ENCODE measurements around the gene TTC33.
"Not testable (repeated sequence)": the region's sequence is repeated elsewhere in the genome, so short reads cannot be mapped to it uniquely, and the experiment has no call there.

The TTC33 gene

DNA sequence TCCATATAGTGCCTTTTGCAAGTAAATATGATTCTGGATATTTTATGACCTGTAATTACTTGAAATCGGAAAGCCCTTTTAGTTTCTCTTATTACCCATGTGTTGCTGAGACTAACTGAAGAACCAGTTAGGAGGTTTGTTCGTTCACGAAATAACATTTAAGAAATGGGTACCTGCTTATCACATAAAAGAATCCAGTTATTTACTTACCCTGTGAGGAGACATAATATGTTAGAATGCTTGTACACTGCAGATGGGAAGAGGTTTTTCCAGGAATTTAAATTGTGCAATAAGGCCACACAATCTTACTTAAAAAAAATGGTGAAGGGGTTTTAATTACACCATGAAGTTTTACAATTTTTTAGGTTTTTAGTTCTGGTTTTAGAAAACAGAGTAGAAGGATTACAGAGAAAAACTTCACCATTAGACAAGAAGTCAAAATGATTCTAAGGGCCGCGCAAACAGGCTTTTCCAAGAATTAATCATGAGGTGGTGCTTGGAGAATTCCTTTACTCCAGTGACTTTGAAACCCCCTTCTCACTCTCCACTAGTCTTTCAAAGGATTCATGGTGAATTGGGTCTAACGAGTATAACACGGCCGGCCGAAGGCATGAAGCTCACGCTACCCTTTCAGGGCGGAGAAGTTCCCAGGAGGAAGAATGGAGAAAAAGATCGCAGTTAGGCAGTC, 77.2 kb downstream of the TTC33 start:
- no peak for DNase-seq

DNA sequence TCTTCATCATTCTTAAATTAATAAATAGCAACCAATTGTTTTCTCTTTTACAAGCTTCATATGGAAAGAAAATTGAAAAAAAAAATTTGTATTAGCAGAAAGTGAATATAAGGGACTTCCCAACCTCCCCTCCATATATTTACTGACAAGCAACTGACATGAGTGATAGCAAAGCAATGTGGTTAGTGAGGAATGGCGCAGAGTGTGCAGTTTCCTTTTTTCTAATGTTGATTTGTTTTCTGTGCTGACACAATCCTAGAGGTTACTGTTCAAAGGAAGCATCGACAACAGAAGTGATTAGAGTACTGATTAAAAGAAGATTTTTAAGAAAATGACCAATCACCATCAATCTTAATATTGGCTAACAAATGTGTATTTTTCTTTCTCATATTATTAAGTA, 77.7 kb downstream of the TTC33 start:
- no peak for DNase-seq

DNA sequence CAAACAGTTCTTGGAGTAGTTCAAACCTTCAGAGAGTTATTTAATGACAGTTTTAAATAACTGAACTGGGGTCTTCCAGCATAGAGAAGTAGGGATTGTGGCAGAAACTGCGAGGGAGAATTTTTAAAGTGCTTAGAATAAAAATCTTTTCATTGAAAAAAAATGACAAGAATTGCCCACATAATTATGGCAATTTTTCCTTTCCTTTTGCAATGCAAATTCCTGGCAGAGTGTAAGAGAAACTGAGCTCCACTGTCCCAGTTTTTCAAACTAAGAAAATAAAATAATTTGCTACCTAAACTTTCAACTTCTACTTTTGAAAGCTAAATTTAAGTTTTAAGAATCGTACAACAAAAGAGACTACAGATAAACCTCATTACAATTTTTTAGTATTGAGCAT, 78.3 kb downstream of the TTC33 start:
- no peak for DNase-seq

DNA sequence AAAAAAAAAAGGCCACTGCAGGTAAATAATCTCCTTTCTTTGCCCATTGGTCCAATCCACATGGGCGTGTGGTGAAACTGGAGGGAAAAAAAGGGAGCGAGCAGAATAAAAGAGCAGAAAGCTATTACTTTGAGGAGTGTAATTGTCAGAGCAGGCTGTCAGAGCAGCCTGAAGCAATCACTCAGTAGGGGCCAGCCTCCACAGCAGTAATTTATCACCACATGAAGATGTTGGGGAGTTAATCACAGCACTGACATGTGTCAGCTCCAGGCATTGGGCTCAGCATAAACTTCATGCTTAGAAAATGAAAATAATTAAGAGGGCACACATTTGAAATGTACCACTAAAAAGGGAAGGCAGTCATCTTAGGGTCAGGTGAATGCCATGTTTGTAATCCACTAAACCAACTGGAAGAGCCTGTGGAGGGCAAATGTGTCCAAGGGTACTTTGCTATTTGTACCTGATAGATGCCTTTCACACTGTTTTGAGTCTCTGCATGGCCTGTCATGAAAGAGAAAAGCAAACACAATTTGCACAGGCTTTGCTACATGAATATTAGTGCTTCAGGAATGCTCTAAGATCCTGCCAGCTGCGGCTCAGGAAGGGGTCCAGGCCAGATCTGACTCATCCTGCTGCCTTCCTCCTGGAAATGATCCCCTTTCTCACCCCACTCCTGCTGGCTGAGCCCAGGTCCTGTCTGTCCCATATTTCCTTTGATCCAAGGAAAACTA, 79.0 kb downstream of the TTC33 start:
- no peak for DNase-seq

DNA sequence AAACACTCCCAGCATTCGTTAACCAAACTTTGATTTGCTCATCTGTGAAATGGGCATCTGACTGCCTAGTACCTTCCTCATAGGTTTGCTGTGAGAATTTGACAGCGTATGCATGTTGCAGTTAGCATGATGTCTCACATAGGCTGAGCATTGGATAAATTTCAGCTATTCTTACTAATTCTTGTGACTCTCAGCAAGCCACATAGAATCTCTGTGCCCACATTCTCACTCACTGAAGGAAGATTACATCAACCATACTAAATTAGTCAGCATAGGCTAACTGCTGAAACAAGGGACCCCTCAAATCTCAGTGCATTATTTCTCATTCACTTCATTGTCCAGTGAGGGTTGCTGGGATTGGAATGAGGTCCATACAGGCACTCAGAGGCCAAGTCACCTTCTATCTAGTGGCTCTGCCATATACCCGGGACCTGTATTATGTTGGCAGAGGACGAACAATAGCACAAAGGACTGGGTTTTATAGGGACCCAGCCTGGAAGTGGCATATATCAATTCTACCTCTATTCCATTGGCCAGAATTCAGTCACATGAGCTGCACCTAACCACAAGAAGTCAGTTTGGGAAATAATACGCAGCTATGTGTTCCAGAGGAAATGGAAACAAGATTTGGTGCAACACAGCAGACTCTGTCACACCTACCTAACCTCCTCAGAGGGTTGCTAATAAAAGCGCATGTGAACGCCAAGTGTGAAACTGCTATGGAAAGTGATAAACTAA, 80.2 kb downstream of the TTC33 start:
- no peak for DNase-seq

DNA sequence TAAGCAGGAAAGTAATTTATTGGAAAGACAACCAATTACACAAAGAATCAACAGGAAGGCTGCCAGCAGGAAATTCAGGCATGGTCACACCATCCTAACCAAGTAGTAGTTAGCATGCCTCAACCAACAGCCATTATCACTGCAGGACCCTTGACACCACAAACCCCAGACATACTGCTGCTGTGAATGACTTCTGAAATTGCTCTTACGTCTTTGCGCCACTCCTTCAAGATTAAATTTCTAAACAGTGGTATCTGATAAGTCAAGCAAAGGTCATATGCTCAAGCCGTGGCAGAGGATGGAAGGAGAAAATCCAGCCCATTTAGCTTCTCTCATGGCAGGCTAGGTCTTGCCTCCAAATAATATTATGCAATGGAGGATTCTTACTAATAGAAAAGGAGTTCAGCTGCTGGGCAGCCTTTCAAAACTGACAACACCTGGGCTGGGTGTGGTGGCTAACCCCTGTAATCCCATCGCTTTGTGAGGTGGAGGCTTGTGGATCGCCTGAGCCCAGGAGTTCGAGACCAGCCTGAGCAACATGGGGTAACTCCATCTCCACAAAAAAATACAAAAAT, 81.0 kb downstream of the TTC33 start:
- DNase-seq = no peak

DNA sequence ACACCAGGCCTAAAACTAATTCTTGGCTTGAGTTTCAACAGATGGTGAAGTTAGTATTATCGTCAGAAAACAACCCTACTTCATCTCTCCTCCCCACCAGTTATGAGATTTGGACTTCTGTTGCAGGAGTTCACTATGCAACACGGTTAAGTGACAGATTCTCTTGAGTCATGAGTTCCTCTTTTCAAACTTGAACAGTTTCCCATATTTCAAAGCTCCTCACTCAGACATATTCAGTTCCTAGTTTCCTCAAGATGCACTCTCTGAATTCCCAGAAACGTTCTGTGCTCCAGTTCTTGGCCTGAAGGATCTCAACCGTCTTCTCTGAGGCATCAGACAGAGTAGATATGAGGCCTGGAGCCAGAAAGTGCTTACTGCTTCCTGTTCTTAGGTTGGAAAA, 83.3 kb downstream of the TTC33 start:
- DNase-seq = no peak

DNA sequence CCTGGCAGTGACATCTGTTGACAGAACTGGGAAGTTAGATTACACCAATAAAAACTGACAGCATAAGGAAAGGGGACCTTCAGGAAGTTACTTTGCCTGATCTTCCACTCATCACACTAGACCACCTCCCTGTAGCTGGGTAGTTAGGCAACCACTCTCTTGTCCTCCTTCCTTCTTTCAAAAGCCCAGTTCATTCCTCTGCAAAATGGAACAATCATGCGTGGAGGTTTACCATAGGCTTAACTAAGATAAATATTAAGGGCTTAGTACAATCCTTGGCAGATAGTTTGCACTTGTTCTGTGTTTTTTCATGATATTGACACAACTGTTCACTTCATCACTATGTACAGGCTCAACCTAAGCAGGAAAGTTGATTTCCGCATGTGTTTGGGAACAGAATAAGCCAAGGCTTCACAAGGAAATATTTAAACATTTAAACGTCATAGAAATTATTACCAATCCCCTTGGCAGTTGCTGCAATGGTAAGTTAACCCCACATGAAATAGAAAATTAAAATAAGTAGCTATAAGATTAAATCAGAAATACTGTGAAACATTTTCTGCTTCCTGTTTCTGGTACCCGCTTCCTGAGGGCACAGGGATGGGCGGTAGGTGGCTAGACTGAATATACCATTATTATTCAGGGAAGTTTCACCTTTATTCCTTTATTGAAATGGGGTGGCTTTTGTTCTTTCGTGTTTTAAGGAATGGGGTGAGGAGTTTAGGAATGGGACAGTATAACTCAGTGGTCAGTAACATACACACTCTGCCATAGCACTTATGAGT, 86.0 kb downstream of the TTC33 start:
- no peak for DNase-seq

DNA sequence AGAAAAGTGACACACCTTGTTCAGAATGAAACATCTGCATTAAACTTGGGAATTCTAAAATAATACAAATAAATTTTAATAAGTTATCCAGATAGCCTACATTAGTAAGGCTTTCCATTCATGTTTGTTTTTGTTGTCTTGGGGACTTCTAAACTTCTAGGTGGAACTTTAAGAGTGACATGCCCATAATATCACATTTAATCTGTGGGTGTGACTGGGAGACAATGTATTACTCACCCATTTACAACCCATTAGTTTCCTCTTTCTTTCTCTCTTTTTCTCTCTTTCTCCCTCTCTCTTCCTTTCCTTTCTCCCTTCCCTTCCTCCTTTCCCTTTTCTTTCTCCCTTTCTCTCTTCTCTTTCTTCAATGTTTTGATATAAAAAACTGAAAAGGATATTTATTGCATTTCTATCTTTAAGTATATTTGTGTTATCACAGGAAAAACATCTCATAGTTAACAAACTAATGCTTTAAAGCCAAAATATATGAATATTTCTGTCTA, 88.5 kb downstream of the TTC33 start:
- no peak for DNase-seq

DNA sequence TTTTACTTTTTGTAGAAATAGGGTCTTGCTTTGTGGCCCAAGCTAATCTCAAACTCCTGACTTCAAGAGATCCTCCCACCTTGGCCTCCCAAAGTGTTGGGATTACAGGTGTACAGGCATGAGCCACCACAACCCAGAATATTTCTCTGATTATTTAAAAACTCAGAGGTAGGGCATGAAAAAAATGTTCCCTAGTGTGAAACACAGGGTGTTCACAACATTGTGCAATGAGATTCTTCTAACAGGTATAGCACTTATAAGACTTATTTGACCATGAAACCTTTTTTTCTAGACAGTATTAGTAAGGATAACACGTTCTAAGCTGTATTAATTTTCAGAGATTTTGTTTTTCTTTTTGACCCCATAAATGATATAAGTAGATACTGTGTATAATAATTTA, 89.1 kb downstream of the TTC33 start:
- DNase-seq = no peak

DNA sequence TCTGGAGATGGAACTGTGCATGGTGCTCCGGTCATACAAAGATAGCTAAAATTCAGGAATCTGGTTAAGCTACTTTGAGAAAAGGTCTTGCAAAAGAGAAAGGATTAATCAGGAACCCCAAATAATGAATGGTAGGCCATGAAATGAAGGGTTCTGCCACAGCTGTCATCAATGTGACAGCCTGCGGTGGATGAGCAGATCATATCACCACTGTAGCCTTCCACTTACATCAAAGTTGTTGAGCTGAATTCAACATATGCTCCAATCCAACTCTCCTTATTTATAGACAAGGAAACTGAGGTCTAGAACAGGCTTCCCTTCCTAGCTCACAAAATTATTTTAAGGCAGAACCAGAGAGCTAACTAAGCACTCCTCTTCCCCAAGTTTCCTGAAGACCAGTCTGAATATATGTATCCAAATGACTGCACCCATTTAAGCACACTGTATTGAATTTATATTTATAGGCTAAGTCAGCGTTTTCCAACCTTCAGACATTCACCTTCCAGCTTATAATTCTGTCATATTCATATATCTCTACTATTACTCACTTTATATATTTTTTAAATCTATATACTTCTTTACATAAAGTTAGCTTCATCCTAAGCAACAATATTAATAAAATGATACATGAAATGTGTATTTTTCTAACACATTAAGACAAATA, 90.0 kb downstream of the TTC33 start:
- no peak for DNase-seq

DNA sequence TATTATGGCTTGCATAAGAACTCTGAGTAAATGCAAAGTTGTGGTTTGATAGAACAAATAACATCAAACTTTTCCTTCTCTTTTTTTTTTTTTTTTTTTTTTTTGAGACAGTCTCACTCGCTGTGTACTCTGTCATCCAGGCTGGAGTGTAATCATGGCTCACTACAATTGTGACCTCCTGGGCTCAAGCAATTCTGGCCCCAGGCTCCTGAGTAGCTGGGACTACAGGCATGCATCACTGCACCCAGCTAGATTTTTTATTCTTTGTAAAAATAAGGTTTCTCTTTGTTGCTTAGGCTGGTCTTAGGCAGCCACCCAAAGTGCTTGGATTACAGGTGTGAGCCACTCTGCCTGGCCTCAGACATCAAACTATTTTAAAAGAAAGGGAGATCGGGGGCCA, 95.0 kb downstream of the TTC33 start:
- DNase-seq = no peak

DNA sequence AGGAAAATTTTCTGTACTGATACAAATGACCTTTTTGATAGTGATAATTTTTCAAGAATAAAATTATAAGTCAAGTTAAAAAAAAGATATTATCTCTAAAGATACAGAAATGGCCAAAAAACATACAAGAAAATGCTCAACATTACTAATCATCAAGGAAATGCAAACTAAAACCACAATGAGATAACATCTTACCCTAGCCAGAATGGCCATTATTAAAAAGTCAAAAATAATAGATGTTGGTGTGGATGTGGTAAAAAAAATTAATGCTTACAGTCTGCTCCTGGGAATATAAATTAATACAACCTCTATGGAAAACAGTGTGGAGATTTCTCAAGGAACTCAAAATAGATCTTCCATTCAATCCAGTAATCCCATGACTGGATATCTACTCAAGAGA, 99.0 kb downstream of the TTC33 start:
- no peak for DNase-seq

DNA sequence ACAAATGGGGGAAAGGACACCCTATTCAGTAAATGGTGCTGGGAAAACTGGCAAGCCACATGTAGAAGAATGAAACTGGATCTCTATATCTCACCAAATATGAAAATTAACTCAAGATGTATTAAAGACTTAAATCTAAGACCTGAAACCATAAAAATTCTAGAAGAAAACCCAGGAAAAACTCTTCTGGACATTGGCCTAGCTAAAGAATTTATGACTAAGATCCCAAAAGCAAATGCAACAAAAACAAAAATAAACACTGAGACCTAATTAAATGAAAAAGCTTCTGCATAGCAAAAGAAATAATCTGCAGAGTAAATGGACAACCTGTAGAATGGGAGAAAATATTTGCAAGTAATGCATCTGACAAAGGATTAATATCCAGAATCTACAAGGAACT, 99.7 kb downstream of the TTC33 start:
- DNase-seq = not testable (repeated sequence)

DNA sequence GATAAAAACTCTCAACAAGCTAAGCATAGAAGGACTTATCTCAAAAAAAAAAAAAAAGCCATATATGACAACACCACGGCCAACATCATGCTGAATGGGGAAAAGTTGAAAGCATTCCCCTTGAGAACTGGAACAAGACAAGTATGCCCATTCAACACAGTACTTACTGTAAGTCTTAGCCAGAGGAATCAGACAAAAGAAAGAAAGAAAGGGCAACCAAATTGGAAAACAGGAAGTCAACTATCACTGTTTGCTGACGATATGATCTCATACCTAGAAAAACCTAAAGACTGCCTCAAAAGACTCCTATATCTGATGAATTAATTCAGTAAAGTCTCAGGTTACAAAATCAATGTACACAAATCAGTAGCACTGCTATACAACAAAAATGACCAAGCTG, 100.6 kb downstream of the TTC33 start:
- no peak for DNase-seq

DNA sequence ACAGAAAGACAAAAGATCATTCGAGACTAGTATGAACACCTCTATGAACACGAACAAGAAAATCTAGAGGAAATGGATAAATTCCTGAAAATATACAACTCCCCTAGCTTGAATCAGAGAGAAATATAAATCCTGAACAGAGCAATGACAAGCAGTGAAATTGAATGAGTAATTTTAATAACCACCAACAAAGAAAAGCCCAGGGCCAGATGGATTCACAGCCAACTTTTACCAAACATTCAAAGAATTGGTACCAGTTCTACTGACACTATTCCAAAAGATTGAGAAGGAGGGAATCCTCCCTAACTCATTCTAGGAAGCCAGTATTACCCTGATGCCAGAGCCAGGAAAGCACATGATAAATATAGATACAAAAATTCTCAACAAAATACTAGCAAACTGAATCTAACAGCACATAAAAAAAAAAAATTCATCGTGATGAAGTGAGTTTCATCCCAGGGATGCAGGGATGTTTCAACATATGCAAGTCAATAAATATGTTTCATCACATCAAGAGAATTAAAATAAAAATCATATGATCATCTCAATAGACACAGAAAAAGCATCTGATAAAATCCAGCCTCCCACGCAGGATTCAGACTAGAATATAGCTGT, 101.3 kb downstream of the TTC33 start:
- no peak for DNase-seq

DNA sequence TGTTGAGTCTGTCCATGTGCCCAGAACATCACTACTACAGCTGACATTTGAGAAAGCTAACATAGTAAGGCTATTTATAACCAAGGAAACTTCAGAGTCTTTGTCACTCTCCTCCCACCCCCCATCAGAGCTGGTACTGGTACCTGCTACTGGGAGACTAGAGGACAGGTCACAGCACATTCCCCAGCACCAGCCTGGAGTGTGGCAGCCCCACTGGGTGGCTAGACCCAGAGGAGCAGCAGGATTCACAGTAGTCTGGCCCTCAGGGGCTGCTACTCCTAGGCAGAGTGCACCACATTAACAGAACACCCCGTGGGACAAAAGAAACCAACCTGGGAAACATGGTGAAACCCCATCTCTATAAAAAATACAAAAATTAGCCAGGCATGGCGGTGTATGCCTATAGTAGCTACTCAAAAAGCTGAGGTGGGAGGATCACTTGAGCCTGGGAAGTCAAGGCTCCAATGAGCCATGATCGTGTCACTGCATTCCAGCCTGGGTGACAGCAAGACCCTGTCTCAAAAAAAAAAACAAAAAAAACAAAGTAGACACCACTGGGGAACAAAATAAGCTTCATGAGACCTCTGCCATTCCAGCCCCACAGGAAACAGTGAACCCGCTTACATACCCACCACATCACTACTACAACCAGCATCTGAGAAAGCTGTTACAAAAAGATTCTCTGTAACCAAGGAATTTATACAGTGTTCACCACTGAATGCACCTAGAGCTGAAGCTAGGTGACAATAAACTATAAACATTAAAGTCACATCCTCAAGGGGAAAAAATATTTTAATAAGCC, 102.3 kb downstream of the TTC33 start:
- DNase-seq = no peak

DNA sequence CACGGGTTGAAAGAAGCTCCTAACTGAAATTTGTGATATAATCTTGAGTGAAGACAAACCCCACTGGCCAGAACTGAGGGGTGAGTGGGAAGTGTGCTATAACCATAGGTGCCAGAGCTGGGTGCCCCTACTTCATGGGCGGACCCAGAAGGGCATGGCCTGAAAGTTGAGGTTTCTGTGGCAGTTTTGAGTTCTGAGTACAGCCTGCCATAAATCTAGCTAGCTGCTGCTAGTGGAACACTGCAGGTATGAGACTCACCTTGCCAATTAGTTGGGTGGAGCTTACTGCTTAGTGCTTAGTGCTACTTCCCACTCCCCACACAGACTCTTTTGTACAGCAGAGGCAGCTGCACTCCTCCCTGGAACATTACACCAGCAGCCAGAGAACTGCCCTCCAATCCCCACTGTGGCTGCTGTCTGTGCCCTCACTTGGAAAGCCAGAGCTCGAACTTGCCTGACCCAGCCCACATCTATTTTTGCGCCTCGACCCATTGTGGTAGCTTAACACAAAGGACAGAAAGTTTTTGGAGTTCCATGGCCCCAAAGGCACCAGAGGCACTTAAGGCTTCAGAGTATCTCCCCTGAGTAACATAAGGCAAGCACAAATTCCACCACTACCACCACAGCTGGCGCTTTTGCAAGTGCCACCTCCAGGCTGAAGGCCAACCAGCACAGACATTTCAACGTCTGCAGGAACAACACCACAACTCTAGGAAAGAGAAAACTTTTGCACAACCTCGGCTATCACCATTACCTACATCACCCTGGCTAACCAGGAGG, 103.1 kb downstream of the TTC33 start:
- no peak for DNase-seq

DNA sequence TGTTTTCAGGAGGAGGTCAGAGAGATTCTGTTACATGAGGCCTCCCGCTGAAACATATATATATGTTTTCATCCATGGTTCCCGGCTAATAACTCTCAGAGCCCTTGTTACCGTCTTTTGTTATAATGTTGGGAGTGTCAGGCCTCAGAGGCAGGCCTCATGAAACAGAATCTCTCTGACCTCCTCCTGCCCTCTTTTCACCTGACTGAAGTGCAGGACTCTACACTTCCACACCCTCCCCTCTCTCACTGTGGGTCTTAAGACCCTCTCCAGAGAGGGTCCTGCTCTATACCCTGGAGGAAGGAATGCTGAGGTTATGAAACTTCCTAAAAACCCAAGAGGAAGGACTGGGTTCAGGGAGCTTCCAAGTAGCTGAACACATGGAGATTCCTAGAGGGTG, 104.6 kb downstream of the TTC33 start:
- DNase-seq = no peak

DNA sequence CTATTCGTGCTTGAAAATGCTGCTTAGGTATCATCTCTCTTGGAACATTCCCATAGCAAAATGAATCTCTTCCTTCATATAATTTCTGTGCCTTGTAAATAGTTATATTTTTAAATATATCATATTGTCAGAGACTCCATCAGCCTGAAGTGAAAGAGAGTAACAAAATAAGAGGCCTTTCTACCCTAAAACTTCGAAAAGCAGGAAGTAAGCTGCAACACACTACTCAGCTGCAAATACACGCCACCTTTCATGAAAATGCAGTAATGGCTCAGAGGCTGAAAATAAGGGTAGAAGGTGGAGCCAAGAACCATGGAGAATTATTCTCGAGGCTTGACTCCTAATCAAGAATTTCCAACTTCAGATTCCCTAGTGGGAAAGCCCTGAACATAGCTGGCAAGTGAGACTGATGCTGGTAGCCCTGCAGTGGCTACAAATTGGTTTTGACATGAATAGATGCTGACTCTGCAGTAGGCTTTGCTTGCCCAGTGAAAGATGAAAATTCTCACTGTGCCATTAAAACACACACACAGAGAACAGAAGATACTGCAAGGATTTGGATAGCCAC, 106.2 kb downstream of the TTC33 start:
- no peak for DNase-seq

Data from right forelimb (tissue), 1 donor.